Measurements from ENCODE around the gene ARL15.
"Not testable (repeated sequence)": the region's sequence is repeated elsewhere in the genome, so short reads cannot be mapped to it uniquely, and the experiment has no call there.

- TF ChIP-seq POLR2A (IDR thresholded peaks at IDR 0.05) = not testable (repeated sequence)
- TF ChIP-seq, protein P1, sequence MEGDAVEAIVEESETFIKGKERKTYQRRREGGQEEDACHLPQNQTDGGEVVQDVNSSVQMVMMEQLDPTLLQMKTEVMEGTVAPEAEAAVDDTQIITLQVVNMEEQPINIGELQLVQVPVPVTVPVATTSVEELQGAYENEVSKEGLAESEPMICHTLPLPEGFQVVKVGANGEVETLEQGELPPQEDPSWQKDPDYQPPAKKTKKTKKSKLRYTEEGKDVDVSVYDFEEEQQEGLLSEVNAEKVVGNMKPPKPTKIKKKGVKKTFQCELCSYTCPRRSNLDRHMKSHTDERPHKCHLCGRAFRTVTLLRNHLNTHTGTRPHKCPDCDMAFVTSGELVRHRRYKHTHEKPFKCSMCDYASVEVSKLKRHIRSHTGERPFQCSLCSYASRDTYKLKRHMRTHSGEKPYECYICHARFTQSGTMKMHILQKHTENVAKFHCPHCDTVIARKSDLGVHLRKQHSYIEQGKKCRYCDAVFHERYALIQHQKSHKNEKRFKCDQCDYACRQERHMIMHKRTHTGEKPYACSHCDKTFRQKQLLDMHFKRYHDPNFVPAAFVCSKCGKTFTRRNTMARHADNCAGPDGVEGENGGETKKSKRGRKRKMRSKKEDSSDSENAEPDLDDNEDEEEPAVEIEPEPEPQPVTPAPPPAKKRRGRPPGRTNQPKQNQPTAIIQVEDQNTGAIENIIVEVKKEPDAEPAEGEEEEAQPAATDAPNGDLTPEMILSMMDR (IDR thresholded peaks at IDR 0.05) = not testable (repeated sequence)
Measured at GRCh38 chr5:53982319-53982718, 328.1 kb downstream of the ARL15 start.

Measured in breast epithelium (tissue), 3 donors.